Trophoblast cell (in vitro differentiated cells and primary cell): ENCODE data around the gene UCN2.

Experiments used
- DNase-seq, 2 donors: peaks; one replicate each; pipeline ENCODE4 v3.0.0-alpha.2; 2016
- H2AFZ ChIP-seq: 2 replicates; pipeline ENCODE4 v1.6.1; 2013; ENCODE audit warnings: low read length, moderate library complexity, mild to moderate bottlenecking; ENCODE audit not compliant: insufficient read depth, poor library complexity
- H2AK5ac ChIP-seq: 2 replicates; pipeline ENCODE4 v1.6.1; 2013; ENCODE audit warnings: mild to moderate bottlenecking, low read length
- H2BK120ac ChIP-seq: 2 replicates; pipeline ENCODE4 v1.6.1; 2013; ENCODE audit warnings: low read length, mild to moderate bottlenecking, moderate library complexity; ENCODE audit not compliant: insufficient read depth, poor library complexity
- H2BK12ac ChIP-seq: 2 replicates; pipeline ENCODE4 v1.6.1; 2013; ENCODE audit warnings: mild to moderate bottlenecking, low read length, moderate library complexity
- H2BK5ac ChIP-seq: 2 replicates; pipeline ENCODE4 v1.6.1; 2013; ENCODE audit warnings: low read length, low read depth, moderate library complexity, mild to moderate bottlenecking; ENCODE audit not compliant: poor library complexity
- H3K14ac ChIP-seq: 2 replicates; pipeline ENCODE4 v1.6.1; 2013; ENCODE audit warnings: mild to moderate bottlenecking, low read length
- H3K18ac ChIP-seq: 2 replicates; pipeline ENCODE4 v1.6.1; 2013; ENCODE audit warnings: mild to moderate bottlenecking, low read length
- H3K23ac ChIP-seq: 2 replicates; pipeline ENCODE4 v1.6.1; 2013; ENCODE audit warnings: low read length
- H3K27ac ChIP-seq: 2 replicates; pipeline ENCODE4 v1.5.1; 2013; ENCODE audit warnings: low read depth, mild to moderate bottlenecking, inconsistent platforms, low read length, moderate library complexity
- H3K27me3 ChIP-seq: 2 replicates; pipeline ENCODE4 v1.6.1; 2013; ENCODE audit warnings: inconsistent platforms, mild to moderate bottlenecking, low read length, moderate library complexity; ENCODE audit not compliant: insufficient read depth
- H3K36me3 ChIP-seq, 2 experiments: 1 replicate in 1 of 2; 2 replicates in 1 of 2; pipeline ENCODE4 v1.6.1; 2013; ENCODE audit warnings: low read length in 2 of 2, mild to moderate bottlenecking in 2 of 2, moderate library complexity in 1 of 2; ENCODE audit not compliant: insufficient read depth in 2 of 2, control insufficient read depth in 1 of 2
- H3K4ac ChIP-seq: 2 replicates; pipeline ENCODE4 v1.6.1; 2013; ENCODE audit warnings: low read depth, mild to moderate bottlenecking, low read length, moderate library complexity
- H3K4me1 ChIP-seq, 2 experiments: 1 replicate in 1 of 2; 2 replicates in 1 of 2; pipeline ENCODE4 v1.6.1; 2013; ENCODE audit warnings: low read length in 2 of 2, mild to moderate bottlenecking in 2 of 2, moderate library complexity in 1 of 2; ENCODE audit not compliant: insufficient read depth in 2 of 2, control insufficient read depth in 1 of 2
- H3K4me2 ChIP-seq: 2 replicates; pipeline ENCODE4 v1.6.1; 2013; ENCODE audit warnings: inconsistent platforms, mild to moderate bottlenecking, low read length, moderate library complexity
- H3K4me3 ChIP-seq: 2 replicates; pipeline ENCODE4 v1.5.1; 2013; ENCODE audit warnings: mild to moderate bottlenecking, low read depth, low read length, inconsistent platforms
- H3K79me1 ChIP-seq: one replicate; pipeline ENCODE4 v1.6.1; 2013; ENCODE audit warnings: low read length
- H3K79me2 ChIP-seq: 2 replicates; pipeline ENCODE4 v1.6.1; 2013; ENCODE audit warnings: low read length, mild to moderate bottlenecking; ENCODE audit not compliant: control insufficient read depth, insufficient read depth, poor library complexity
- H3K9ac ChIP-seq: 2 replicates; pipeline ENCODE4 v1.6.1; 2013; ENCODE audit warnings: mild to moderate bottlenecking, low read length
- H3K9me3 ChIP-seq: 2 replicates; pipeline ENCODE4 v1.6.1; 2013; ENCODE audit warnings: low read depth, mild to moderate bottlenecking, control low read depth, inconsistent platforms, low read length; ENCODE audit not compliant: insufficient read depth
- H4K12ac ChIP-seq: 2 replicates; pipeline ENCODE4 v1.6.1; 2013; ENCODE audit warnings: low read depth, mild to moderate bottlenecking, low read length, moderate library complexity
- H4K8ac ChIP-seq: 2 replicates; pipeline ENCODE4 v1.6.1; 2013; ENCODE audit warnings: low read depth, mild to moderate bottlenecking, low read length, moderate library complexity
- H4K91ac ChIP-seq: one replicate; pipeline ENCODE4 v1.6.1; 2013; ENCODE audit warnings: low read depth, mild to moderate bottlenecking, low read length, moderate library complexity
- WGBS: extraction: QIAGEN DNeasy Blood & Tissue Kit; methylation state at CpG from one replicate; pipeline ENCODE4 v1.1.7; 2013; ENCODE audit warnings: missing lambda C conversion rate; ENCODE audit not compliant: insufficient read length, insufficient coverage; ENCODE audit errors: extremely low coverage; 5-methylcytosine and 5-hydroxymethylcytosine counted together

The UCN2 gene

GRCh38 chr3:48598323-48599076, 34.9 kb upstream of the UCN2 start:
- Histone ChIP-seq H3K4ac (no peak overlapping the region), H4K91ac (peak overlapping the region; percentile 79), H4K8ac (peak overlapping the region; percentile 17), H4K12ac (no peak overlapping the region), H3K36me3 (peaks cover 55 to 61% of the 10 kb centered on the region in 2 experiments), H2BK5ac (peak overlapping the region; percentile 87), H2AFZ (no peak overlapping the region), H3K27ac (peak overlapping the region; percentile 93), H2AK5ac (peak overlapping the region; percentile 16), H3K79me1 (peaks cover 42% of the 10 kb centered on the region), H2BK12ac (peak overlapping the region; percentile 34), H3K9me3 (no peaks in the 10 kb centered on the region), H3K9ac (no peak overlapping the region), H3K79me2 (peaks cover 14% of the 10 kb centered on the region), H3K27me3 (no peaks in the 10 kb centered on the region), H3K4me2 (peak overlapping the region; percentile 35), H3K14ac (peak overlapping the region; percentile 86), H3K4me3 (no peak overlapping the region), H3K18ac (peak overlapping the region; percentile 83), H2BK120ac (peak overlapping the region; percentile 88), H3K4me1 (peaks cover 52 to 55% of the 10 kb centered on the region in 2 experiments), H3K23ac (no peak overlapping the region)
- no CpG with 5 or more reads among the region's 5 CpGs for WGBS
- DNase-seq = peak; percentile 82 to 91

GRCh38 chr3:48597408-48597800, 33.8 kb upstream of the UCN2 start:
- H2AFZ ChIP-seq = peak overlapping the region; percentile 33
- peak overlapping the region; percentile 87 for H2BK5ac ChIP-seq
- peaks cover 14% of the 10 kb centered on the region for H3K79me2 ChIP-seq
- peak overlapping the region; percentile 46 for H3K4ac ChIP-seq
- H3K9me3 ChIP-seq = no peaks in the 10 kb centered on the region
- peaks cover 52 to 55% of the 10 kb centered on the region in 2 experiments for H3K4me1 ChIP-seq
- H3K9ac ChIP-seq = no peak overlapping the region
- H3K27me3 ChIP-seq = no peaks in the 10 kb centered on the region
- peak overlapping the region; percentile 93 for H3K27ac ChIP-seq
- DNase-seq = peak in 1 of 2 donors; percentile 32
- peaks cover 48 to 50% of the 10 kb centered on the region in 2 experiments for H3K36me3 ChIP-seq
- H3K23ac ChIP-seq = no peak overlapping the region
- peak overlapping the region; percentile 79 for H4K91ac ChIP-seq
- peak overlapping the region; percentile 45 for H4K12ac ChIP-seq
- peak overlapping the region; percentile 91 for H2AK5ac ChIP-seq
- peak overlapping the region; percentile 86 for H3K14ac ChIP-seq
- H3K4me2 ChIP-seq = no peak overlapping the region
- peak overlapping the region; percentile 88 for H2BK120ac ChIP-seq
- H3K18ac ChIP-seq = peak overlapping the region; percentile 83
- no peak overlapping the region for H3K4me3 ChIP-seq
- peaks cover 42% of the 10 kb centered on the region for H3K79me1 ChIP-seq
- peak overlapping the region; percentile 84 for H2BK12ac ChIP-seq
- H4K8ac ChIP-seq = peak overlapping the region; percentile 71
- WGBS = no CpG with 5 or more reads among the region's 6 CpGs

GRCh38 chr3:48596676-48597407, 33.3 kb upstream of the UCN2 start:
- peaks cover 53 to 55% of the 10 kb centered on the region in 2 experiments for H3K4me1 ChIP-seq
- no peaks in the 10 kb centered on the region for H3K27me3 ChIP-seq
- peak overlapping the region; percentile 71 for H4K8ac ChIP-seq

GRCh38 chr3:48596157-48596556, 32.6 kb upstream of the UCN2 start:
- Histone ChIP-seq H3K27me3 (no peaks in the 10 kb centered on the region), H2AFZ (no peak overlapping the region), H4K12ac (peak overlapping the region; percentile 18), H4K91ac (peak overlapping the region; percentile 79), H2BK12ac (peak overlapping the region; percentile 84), H3K36me3 (peaks cover 49 to 50% of the 10 kb centered on the region in 2 experiments), H3K4me3 (no peak overlapping the region), H2BK5ac (peak overlapping the region; percentile 87), H3K4me1 (peaks cover 55% of the 10 kb centered on the region in 2 experiments), H3K4ac (peak overlapping the region; percentile 46), H3K9me3 (no peaks in the 10 kb centered on the region), H3K23ac (no peak overlapping the region), H3K4me2 (peak overlapping the region; percentile 18), H2AK5ac (peak overlapping the region; percentile 91), H3K18ac (peak overlapping the region; percentile 83), H3K79me1 (peaks cover 42% of the 10 kb centered on the region), H3K9ac (no peak overlapping the region), H4K8ac (peak overlapping the region; percentile 71), H3K14ac (peak overlapping the region; percentile 86), H3K27ac (peak overlapping the region; percentile 93), H2BK120ac (peak overlapping the region; percentile 88), H3K79me2 (peaks cover 14% of the 10 kb centered on the region)
- no CpG with 5 or more reads among the region's 5 CpGs for WGBS
- DNase-seq = no peak

More at GRCh38 chr3:48596676-48597407, 33.3 kb upstream of the UCN2 start:
- Histone ChIP-seq H4K12ac (peak overlapping the region; percentile 45), H3K9me3 (no peaks in the 10 kb centered on the region), H2AK5ac (peak overlapping the region; percentile 91), H2AFZ (peak overlapping the region; percentile 41), H3K27ac (peak overlapping the region; percentile 93), H2BK5ac (peak overlapping the region; percentile 87), H3K36me3 (peaks cover 49 to 50% of the 10 kb centered on the region in 2 experiments), H2BK120ac (peak overlapping the region; percentile 88), H3K23ac (no peak overlapping the region), H3K4ac (peak overlapping the region; percentile 46), H3K79me2 (peaks cover 14% of the 10 kb centered on the region), H3K4me2 (no peak overlapping the region), H3K18ac (peak overlapping the region; percentile 83), H4K91ac (peak overlapping the region; percentile 79), H3K9ac (no peak overlapping the region), H3K14ac (peak overlapping the region; percentile 86), H3K4me3 (no peak overlapping the region), H3K79me1 (peaks cover 42% of the 10 kb centered on the region), H2BK12ac (peak overlapping the region; percentile 84)
- no CpG with 5 or more reads among the region's 8 CpGs for WGBS
- DNase-seq = peak in 1 of 2 donors; percentile 6
